Keratinocyte (primary cell): ENCODE data around the gene DLX3. TPM values are rescaled to one million over a fixed set of nuclear protein-coding genes. Genes with fewer than 3 reads are reported as not detected.

Experiments
- DNase-seq: peaks from one replicate; pipeline ENCODE4 v3.0.0-alpha.2; 2011; ENCODE audit warnings: low read depth, missing footprints, low spot score
- FAIRE-seq: peaks from 2 replicates; lab custom pipeline; 2011; peaks lifted over from hg19 to GRCh38; lab: Jason Lieb, UNC
- H2AFZ ChIP-seq: 2 replicates; pipeline ENCODE4 v1.6.0; 2012; ENCODE audit warnings: low read length, control low read depth, inconsistent platforms; ENCODE audit not compliant: control insufficient read depth
- H3K27ac ChIP-seq: 2 replicates; pipeline ENCODE4 v1.5.1; 2011; ENCODE audit warnings: low read length; ENCODE audit not compliant: control insufficient read depth, insufficient read depth
- H3K27me3 ChIP-seq: 3 replicates; pipeline ENCODE4 v1.6.0; 2011; ENCODE audit warnings: low read length; ENCODE audit not compliant: control insufficient read depth, insufficient read depth; ENCODE audit errors: extremely low read depth
- H3K36me3 ChIP-seq, 2 experiments: 2 replicates in 1 of 2; 3 replicates in 1 of 2; pipeline ENCODE4 v1.5.1; 2011; ENCODE audit warnings: low read length in 2 of 2, mild to moderate bottlenecking in 1 of 2; ENCODE audit not compliant: control insufficient read depth in 2 of 2, insufficient read depth in 2 of 2; ENCODE audit errors: extremely low read depth in 1 of 2
- H3K4me1 ChIP-seq: 3 replicates; pipeline ENCODE4 v1.5.1; 2011; ENCODE audit warnings: low read length; ENCODE audit not compliant: control insufficient read depth, insufficient read depth; ENCODE audit errors: extremely low read depth
- H3K4me2 ChIP-seq: 3 replicates; pipeline ENCODE4 v1.6.0; 2011; ENCODE audit warnings: low read depth, low read length; ENCODE audit not compliant: control insufficient read depth, insufficient read depth; ENCODE audit errors: extremely low read depth
- H3K4me3 ChIP-seq, 3 experiments: fragments of 200-600 bp in 1 of 3; sonication (generic) in 1 of 3; 2 replicates in 2 of 3; 3 replicates in 1 of 3; pipeline ENCODE4 v1.5.1; 2011 to 2016; ENCODE audit warnings: low read length in 3 of 3, mild to moderate bottlenecking in 3 of 3, control low read depth in 2 of 3, inconsistent platforms in 1 of 3, low read depth in 1 of 3, mixed read lengths in 1 of 3, mixed run types in 1 of 3, moderate library complexity in 1 of 3; ENCODE audit not compliant: control insufficient read depth in 2 of 3, insufficient read depth in 2 of 3; ENCODE audit errors: extremely low read depth in 1 of 3
- H3K79me2 ChIP-seq: 2 replicates; pipeline ENCODE4 v1.6.0; 2012; ENCODE audit warnings: low read length; ENCODE audit not compliant: control insufficient read depth, insufficient read depth
- H3K9ac ChIP-seq: 3 replicates; pipeline ENCODE4 v1.6.0; 2011; ENCODE audit warnings: low read length; ENCODE audit not compliant: control insufficient read depth, insufficient read depth; ENCODE audit errors: extremely low read depth
- H3K9me1 ChIP-seq: 3 replicates; pipeline ENCODE4 v1.6.0; 2011; ENCODE audit warnings: low read length; ENCODE audit not compliant: control insufficient read depth, insufficient read depth; ENCODE audit errors: extremely low read depth
- H3K9me3 ChIP-seq: 2 replicates; pipeline ENCODE4 v1.5.1; 2012; ENCODE audit warnings: low read depth, low read length; ENCODE audit not compliant: control insufficient read depth
- H4K20me1 ChIP-seq: 3 replicates; pipeline ENCODE4 v1.6.0; 2011; ENCODE audit warnings: low read length; ENCODE audit not compliant: control insufficient read depth, insufficient read depth; ENCODE audit errors: extremely low read depth
- CTCF ChIP-seq, 3 experiments: IDR thresholded peaks in 1 of 3; conservative IDR thresholded peaks in 1 of 3; optimal IDR thresholded peaks in 1 of 3; 2 replicates in 2 of 3; 3 replicates in 1 of 3; pipeline versions ENCODE3 to v1.5.1; 2011; ENCODE audit warnings: low read length in 3 of 3, mild to moderate bottlenecking in 3 of 3, moderate library complexity in 2 of 3, control low read depth in 1 of 3, inconsistent platforms in 1 of 3; ENCODE audit not compliant: insufficient read depth in 2 of 3; ENCODE audit errors: extremely low read depth in 1 of 3
- EZH2 ChIP-seq: IDR thresholded peaks from one replicate; pipeline ENCODE4 v1.6.1; 2012; ENCODE audit warnings: inconsistent platforms, mild to moderate bottlenecking, low read length, moderate library complexity
- dilution Hi-C: fragments of 300-500 bp; cut with MboI; formaldehyde crosslinking; loops from one replicate; pipeline ENCODE4 v1.7.0; 2020; ENCODE audit warnings: low sequenced_read_pairs; ENCODE audit not compliant: extremely low pct_ligation_motif_present
- polyA plus RNA-seq, 5 experiments: library from polyadenylated mRNA; depleted of rRNA in 3 of 5; stranded (reverse) in 3 of 5; stranded (forward) in 1 of 5; unstranded in 1 of 5; fragments of >200 nt; gene quantifications; 1 replicate in 1 of 5; 2 replicates in 3 of 5; 3 replicates in 1 of 5; pipeline versions ENCODE4 v1.2.1 to v1.2.3, GENCODE V29; 2011 to 2012; ENCODE audit warnings: missing spikeins in 2 of 5, low read depth in 1 of 5, low replicate concordance in 1 of 5
- small RNA-seq, 3 experiments: library from RNA; depleted of rRNA; stranded (forward); fragments of <200 nt; gene quantifications; one replicate each; pipeline ENCODE3, GENCODE V24; 2012; ENCODE audit warnings: low read depth in 3 of 3, low replicate concordance in 1 of 3; ENCODE audit not compliant: insufficient read length in 3 of 3

Gene DLX3
- polyA plus RNA-seq, 1 donor (not counting 4 experiments of a cell fraction or from before 2014, with no cell fraction given): 0.72 TPM

DNA sequence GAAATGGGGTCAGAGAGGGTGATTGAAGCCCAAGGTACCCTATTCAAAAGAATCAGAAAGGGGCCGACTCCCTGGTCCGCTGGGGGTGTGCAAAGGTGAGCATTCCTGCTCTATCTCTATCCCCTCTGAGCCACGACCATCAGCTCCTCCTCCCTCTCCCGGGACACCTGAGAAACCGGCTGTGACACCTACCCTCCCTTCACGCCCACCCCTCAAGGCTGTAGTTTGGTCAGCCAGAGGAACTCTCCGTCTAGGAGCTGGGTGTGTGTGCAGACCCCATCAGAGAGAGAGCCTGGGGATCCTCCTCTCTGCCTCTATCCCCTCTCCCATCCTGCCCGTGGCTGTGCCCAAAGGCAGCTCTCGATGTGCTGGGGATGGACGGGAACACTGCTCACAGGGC lies 53.6 kb downstream of the DLX3 start:
- Histone ChIP-seq H3K79me2 (no peaks in the 10 kb centered on the region), H3K4me3 (no peak overlapping the region), H2AFZ (no peak overlapping the region), H3K27ac (no peak overlapping the region), H3K4me2 (no peak overlapping the region), H3K9ac (no peak overlapping the region), H3K36me3 (no peaks in the 10 kb centered on the region), H3K27me3 (peaks cover 41% of the 10 kb centered on the region), H3K9me3 (no peaks in the 10 kb centered on the region), H4K20me1 (no peaks in the 10 kb centered on the region), H3K9me1 (no peaks in the 10 kb centered on the region), H3K4me1 (no peaks in the 10 kb centered on the region)
- TF ChIP-seq EZH2: no peak
- TF ChIP-seq CTCF (optimal IDR thresholded peaks at IDR 0.05 in 1 of 3, IDR thresholded peaks at IDR 0.05 in 1 of 3, conservative IDR thresholded peaks at IDR 0.05 in 1 of 3; ENCODE audit: extremely low read depth in 1 of 3, insufficient read depth in 2 of 3, low read length in 3 of 3): no peak
- FAIRE-seq (no peak), DNase-seq (no peak)
- dilution Hi-C loops: no loop called here

Small RNA genes within 50 kb of the gene (small RNA-seq; reads per million reads assigned to genes)
- gene RNU6-1313P: 0 reads per million in 3 experiments

Other genes starting within 250 kb of the DLX3 start
- 4.7 to 5.3 TPM (median 5.3 TPM) in 3 replicates for gene FAM117A, start 231.1 kb downstream of the DLX3 start, polyA plus RNA-seq
- 8.0 to 22.8 TPM (median 19.7 TPM) in 3 replicates for gene KAT7, start 206.5 kb downstream of the DLX3 start, polyA plus RNA-seq
- gene TAC4, start 147.2 kb downstream of the DLX3 start, polyA plus RNA-seq: not detected in 3 replicates
- 0.10 to 0.22 TPM (median 0.18 TPM) in 3 replicates for gene DLX4, start 26.0 kb downstream of the DLX3 start, polyA plus RNA-seq
- 427 to 733 TPM (median 708 TPM) in 3 replicates for gene ITGA3, start 60.9 kb upstream of the DLX3 start, polyA plus RNA-seq
- gene PDK2, start 100.1 kb upstream of the DLX3 start, polyA plus RNA-seq: 7.5 to 24.1 TPM (median 8.6 TPM) in 3 replicates
- gene SAMD14, start 134.9 kb upstream of the DLX3 start, polyA plus RNA-seq: 0.02 to 0.06 TPM in 2 of 3 replicates, not detected in the other
- 15.2 to 18.2 TPM (median 16.1 TPM) in 3 replicates for gene PPP1R9B, start 155.5 kb upstream of the DLX3 start, polyA plus RNA-seq
- not detected in 3 replicates for gene SGCA, start 170.8 kb upstream of the DLX3 start, polyA plus RNA-seq
- 0.55 to 2.3 TPM (median 1.4 TPM) in 3 replicates for gene COL1A1, start 206.4 kb upstream of the DLX3 start, polyA plus RNA-seq